Measurements from ENCODE around the gene DERL3. TPM values are rescaled to one million over a fixed set of nuclear protein-coding genes. Genes with fewer than 3 reads are reported as not detected.

The DERL3 gene
- polyA plus RNA-seq, 1 donor (not counting 4 experiments of a cell fraction or from before 2014, with no cell fraction given) = 0.05 TPM

DNA sequence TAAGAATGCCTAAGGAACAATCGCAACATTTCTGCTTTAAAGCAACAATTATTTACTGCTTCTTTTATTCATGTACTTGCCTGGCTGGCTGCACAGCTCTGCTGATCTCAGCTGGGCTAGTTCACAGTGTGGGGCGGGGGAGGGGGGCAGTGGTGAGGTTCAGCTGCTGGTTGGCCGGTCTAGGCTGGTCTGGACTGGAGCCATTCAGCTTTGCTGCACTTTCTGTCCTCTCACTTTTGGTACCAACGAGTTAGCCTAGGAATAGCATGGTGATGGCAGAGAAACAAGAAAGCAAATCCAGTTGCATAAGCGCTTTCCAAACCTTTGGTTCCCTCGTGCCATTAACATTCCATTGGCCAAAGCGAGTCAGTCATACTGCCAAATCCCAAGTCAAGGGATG lies 39.4 kb upstream of the DERL3 start:
- no peak for DNase-seq (ENCODE audit: low read depth, low spot score)
- H3K27ac ChIP-seq (ENCODE audit: control insufficient read depth, insufficient read depth, low read length) = no peak overlapping the region
- H3K9me1 ChIP-seq (ENCODE audit: control insufficient read depth, extremely low read depth, insufficient read depth, low read length) = no peaks in the 10 kb centered on the region
- TF ChIP-seq, protein P1, sequence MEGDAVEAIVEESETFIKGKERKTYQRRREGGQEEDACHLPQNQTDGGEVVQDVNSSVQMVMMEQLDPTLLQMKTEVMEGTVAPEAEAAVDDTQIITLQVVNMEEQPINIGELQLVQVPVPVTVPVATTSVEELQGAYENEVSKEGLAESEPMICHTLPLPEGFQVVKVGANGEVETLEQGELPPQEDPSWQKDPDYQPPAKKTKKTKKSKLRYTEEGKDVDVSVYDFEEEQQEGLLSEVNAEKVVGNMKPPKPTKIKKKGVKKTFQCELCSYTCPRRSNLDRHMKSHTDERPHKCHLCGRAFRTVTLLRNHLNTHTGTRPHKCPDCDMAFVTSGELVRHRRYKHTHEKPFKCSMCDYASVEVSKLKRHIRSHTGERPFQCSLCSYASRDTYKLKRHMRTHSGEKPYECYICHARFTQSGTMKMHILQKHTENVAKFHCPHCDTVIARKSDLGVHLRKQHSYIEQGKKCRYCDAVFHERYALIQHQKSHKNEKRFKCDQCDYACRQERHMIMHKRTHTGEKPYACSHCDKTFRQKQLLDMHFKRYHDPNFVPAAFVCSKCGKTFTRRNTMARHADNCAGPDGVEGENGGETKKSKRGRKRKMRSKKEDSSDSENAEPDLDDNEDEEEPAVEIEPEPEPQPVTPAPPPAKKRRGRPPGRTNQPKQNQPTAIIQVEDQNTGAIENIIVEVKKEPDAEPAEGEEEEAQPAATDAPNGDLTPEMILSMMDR (optimal IDR thresholded peaks at IDR 0.05 in 1 of 3, IDR thresholded peaks at IDR 0.05 in 1 of 3, conservative IDR thresholded peaks at IDR 0.05 in 1 of 3; ENCODE audit: extremely low read depth in 1 of 3, insufficient read depth in 2 of 3, low read length in 3 of 3) = no peak
- TF ChIP-seq EZH2 (IDR thresholded peaks at IDR 0.05; ENCODE audit: low read length) = no peak
- H3K4me1 ChIP-seq (ENCODE audit: control insufficient read depth, extremely low read depth, insufficient read depth, low read length) = no peaks in the 10 kb centered on the region
- no peak overlapping the region for H3K4me3 ChIP-seq (ENCODE audit: control insufficient read depth in 2 of 3, extremely low read depth in 1 of 3, insufficient read depth in 2 of 3, low read depth in 1 of 3, low read length in 3 of 3)
- no peaks in the 10 kb centered on the region for H3K9me3 ChIP-seq (ENCODE audit: control insufficient read depth, low read depth, low read length)
- no peaks in the 10 kb centered on the region for H4K20me1 ChIP-seq (ENCODE audit: control insufficient read depth, extremely low read depth, insufficient read depth, low read length)
- no peak overlapping the region for H3K9ac ChIP-seq (ENCODE audit: control insufficient read depth, extremely low read depth, insufficient read depth, low read length)
- H3K36me3 ChIP-seq (ENCODE audit: control insufficient read depth in 2 of 2, extremely low read depth in 1 of 2, insufficient read depth in 2 of 2, low read length in 2 of 2) = peaks cover 0 to 1% of the 10 kb centered on the region in 2 experiments
- H3K79me2 ChIP-seq (ENCODE audit: control insufficient read depth, insufficient read depth, low read length) = no peaks in the 10 kb centered on the region
- no peak for FAIRE-seq
- no peak overlapping the region for H3K4me2 ChIP-seq (ENCODE audit: control insufficient read depth, extremely low read depth, insufficient read depth, low read depth, low read length)
- dilution Hi-C loops (cut with MboI; ENCODE audit: extremely low pct_ligation_motif_present, low sequenced_read_pairs) = no loop called here
- no peak overlapping the region for H2AFZ ChIP-seq (ENCODE audit: control insufficient read depth, low read length)
- H3K27me3 ChIP-seq (ENCODE audit: control insufficient read depth, extremely low read depth, insufficient read depth, low read length) = no peaks in the 10 kb centered on the region

DNA sequence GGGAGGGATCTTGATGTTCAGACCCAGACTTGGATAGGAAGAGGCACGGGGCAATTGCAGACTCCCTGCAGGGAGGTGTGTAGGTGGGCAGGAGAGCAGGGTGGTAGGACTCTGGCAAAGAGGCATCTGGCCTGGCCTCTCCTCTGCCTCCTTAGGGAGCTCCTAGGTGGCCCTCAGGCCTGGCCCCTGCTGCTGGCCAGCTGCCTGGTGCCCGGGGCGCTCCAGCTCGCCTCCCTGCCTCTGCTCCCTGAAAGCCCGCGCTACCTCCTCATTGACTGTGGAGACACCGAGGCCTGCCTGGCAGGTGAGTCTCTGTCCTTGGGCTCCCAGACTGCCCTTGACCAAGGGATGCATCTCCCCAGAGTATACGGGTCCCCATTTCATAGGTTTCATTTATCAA lies 38.8 kb upstream of the DERL3 start:
- no peak for FAIRE-seq
- dilution Hi-C loops (cut with MboI; ENCODE audit: extremely low pct_ligation_motif_present, low sequenced_read_pairs) = no loop called here
- DNase-seq (ENCODE audit: low read depth, low spot score) = no peak

DNA sequence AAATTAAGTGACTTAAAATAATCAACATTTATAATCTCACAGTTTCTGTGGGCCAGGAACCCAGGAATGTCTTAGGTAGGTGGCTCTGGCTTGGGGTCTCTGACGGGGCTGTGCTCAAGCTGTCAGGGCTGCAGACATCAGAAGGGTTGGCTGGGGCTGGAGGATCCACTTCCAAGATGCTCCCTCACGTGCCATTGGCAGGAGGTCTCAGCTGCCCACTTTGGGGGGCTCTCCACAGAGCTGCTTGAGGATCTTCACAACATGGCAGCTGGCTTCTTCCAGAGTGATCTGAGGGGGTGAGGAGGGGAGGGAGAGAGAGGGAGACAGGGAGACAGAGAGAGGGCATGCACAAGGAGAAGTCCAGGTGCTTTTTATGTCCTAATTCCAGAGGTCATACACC lies 37.0 kb upstream of the DERL3 start:
- no peak for TF ChIP-seq EZH2 (IDR thresholded peaks at IDR 0.05; ENCODE audit: low read length)
- TF ChIP-seq, protein P1 (optimal IDR thresholded peaks at IDR 0.05 in 1 of 3, IDR thresholded peaks at IDR 0.05 in 1 of 3, conservative IDR thresholded peaks at IDR 0.05 in 1 of 3; ENCODE audit: extremely low read depth in 1 of 3, insufficient read depth in 2 of 3, low read length in 3 of 3) = no peak
- peaks cover 0 to 1% of the 10 kb centered on the region in 2 experiments for H3K36me3 ChIP-seq (ENCODE audit: control insufficient read depth in 2 of 2, extremely low read depth in 1 of 2, insufficient read depth in 2 of 2, low read length in 2 of 2)
- dilution Hi-C loops (cut with MboI; ENCODE audit: extremely low pct_ligation_motif_present, low sequenced_read_pairs) = no loop called here

More for the DNA sequence above, 38.8 kb upstream of the DERL3 start:
- H3K4me3 ChIP-seq (ENCODE audit: control insufficient read depth in 2 of 3, extremely low read depth in 1 of 3, insufficient read depth in 2 of 3, low read depth in 1 of 3, low read length in 3 of 3) = no peak overlapping the region
- no peak overlapping the region for H2AFZ ChIP-seq (ENCODE audit: control insufficient read depth, low read length)
- H3K27ac ChIP-seq (ENCODE audit: control insufficient read depth, insufficient read depth, low read length) = no peak overlapping the region
- H3K79me2 ChIP-seq (ENCODE audit: control insufficient read depth, insufficient read depth, low read length) = no peaks in the 10 kb centered on the region
- no peaks in the 10 kb centered on the region for H3K9me1 ChIP-seq (ENCODE audit: control insufficient read depth, extremely low read depth, insufficient read depth, low read length)
- no peak overlapping the region for H3K4me2 ChIP-seq (ENCODE audit: control insufficient read depth, extremely low read depth, insufficient read depth, low read depth, low read length)
- H3K9ac ChIP-seq (ENCODE audit: control insufficient read depth, extremely low read depth, insufficient read depth, low read length) = no peak overlapping the region
- no peaks in the 10 kb centered on the region for H3K27me3 ChIP-seq (ENCODE audit: control insufficient read depth, extremely low read depth, insufficient read depth, low read length)
- H3K36me3 ChIP-seq (ENCODE audit: control insufficient read depth in 2 of 2, extremely low read depth in 1 of 2, insufficient read depth in 2 of 2, low read length in 2 of 2) = peaks cover 0 to 1% of the 10 kb centered on the region in 2 experiments
- TF ChIP-seq EZH2 (IDR thresholded peaks at IDR 0.05; ENCODE audit: low read length) = no peak
- no peaks in the 10 kb centered on the region for H3K4me1 ChIP-seq (ENCODE audit: control insufficient read depth, extremely low read depth, insufficient read depth, low read length)
- H3K9me3 ChIP-seq (ENCODE audit: control insufficient read depth, low read depth, low read length) = no peaks in the 10 kb centered on the region
- no peaks in the 10 kb centered on the region for H4K20me1 ChIP-seq (ENCODE audit: control insufficient read depth, extremely low read depth, insufficient read depth, low read length)

More for the DNA sequence above, 37.0 kb upstream of the DERL3 start:
- H3K4me3 ChIP-seq (ENCODE audit: control insufficient read depth in 2 of 3, extremely low read depth in 1 of 3, insufficient read depth in 2 of 3, low read depth in 1 of 3, low read length in 3 of 3) = no peak overlapping the region
- no peak overlapping the region for H3K4me2 ChIP-seq (ENCODE audit: control insufficient read depth, extremely low read depth, insufficient read depth, low read depth, low read length)
- no peak overlapping the region for H3K9ac ChIP-seq (ENCODE audit: control insufficient read depth, extremely low read depth, insufficient read depth, low read length)
- FAIRE-seq (no peak), DNase-seq (ENCODE audit: low read depth, low spot score) (no peak)
- no peaks in the 10 kb centered on the region for H3K4me1 ChIP-seq (ENCODE audit: control insufficient read depth, extremely low read depth, insufficient read depth, low read length)
- H3K9me3 ChIP-seq (ENCODE audit: control insufficient read depth, low read depth, low read length) = no peaks in the 10 kb centered on the region
- no peaks in the 10 kb centered on the region for H4K20me1 ChIP-seq (ENCODE audit: control insufficient read depth, extremely low read depth, insufficient read depth, low read length)
- no peaks in the 10 kb centered on the region for H3K79me2 ChIP-seq (ENCODE audit: control insufficient read depth, insufficient read depth, low read length)
- H3K27me3 ChIP-seq (ENCODE audit: control insufficient read depth, extremely low read depth, insufficient read depth, low read length) = no peaks in the 10 kb centered on the region
- no peak overlapping the region for H3K27ac ChIP-seq (ENCODE audit: control insufficient read depth, insufficient read depth, low read length)
- no peaks in the 10 kb centered on the region for H3K9me1 ChIP-seq (ENCODE audit: control insufficient read depth, extremely low read depth, insufficient read depth, low read length)
- no peak overlapping the region for H2AFZ ChIP-seq (ENCODE audit: control insufficient read depth, low read length)
